GM04503 (cell line): ENCODE data around the gene CRTAC1.
A peak's percentile ranks its signal among the peaks of the same experiment; 100 is the strongest.
"Not testable (repeated sequence)": the region's sequence is repeated elsewhere in the genome, so short reads cannot be mapped to it uniquely, and the experiment has no call there.

ENCODE experiments used
- DNase-seq: peaks from one replicate; pipeline ENCODE4 v3.0.0-alpha.2; 2012; ENCODE audit warnings: low read depth

Gene CRTAC1

DNA sequence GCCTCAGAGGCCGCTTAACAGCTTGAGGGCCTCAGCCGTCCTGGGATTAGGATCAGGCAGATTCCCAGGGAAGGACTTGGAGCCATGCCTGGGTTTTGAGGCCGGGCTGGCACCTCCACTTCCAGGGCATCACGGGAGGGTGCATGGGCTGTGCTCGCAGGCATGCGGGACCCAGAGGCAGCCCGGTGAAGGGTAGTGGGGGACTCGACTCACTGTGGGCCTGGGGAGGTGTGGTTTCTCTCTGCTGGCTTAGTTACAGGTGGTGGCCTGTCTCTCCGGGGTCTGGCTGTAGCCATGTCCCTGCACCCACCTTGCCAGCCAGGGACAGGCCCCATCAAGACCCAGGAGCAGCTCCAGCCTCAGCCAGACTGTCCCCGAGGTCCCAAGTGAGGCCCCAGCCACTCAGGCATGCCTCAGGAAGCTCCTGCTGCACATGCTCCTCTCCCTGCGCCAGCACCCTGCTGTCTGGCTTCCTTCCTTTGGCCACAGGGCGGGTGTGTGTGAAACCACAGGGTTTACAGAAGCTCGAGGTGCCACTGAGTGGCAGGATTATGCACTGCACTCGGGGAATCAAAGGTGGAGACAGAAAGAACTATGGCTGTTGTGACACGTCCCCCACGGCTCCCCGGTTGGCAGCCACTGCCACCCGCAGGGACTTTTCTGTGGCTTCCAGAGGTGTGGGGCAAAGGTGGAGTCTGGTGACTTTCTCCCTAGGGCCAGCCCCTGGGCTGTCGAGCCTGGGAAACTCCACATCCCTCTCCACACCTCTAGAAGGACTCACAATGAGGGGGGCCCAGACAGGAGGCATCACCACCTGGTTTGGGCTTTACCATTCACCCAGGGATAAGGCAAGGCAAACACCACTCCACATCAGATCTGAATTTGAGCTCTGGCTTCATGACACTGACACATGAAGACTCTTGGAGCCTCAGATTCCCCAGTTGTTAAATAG is 161.1 kb downstream of the CRTAC1 start:
- DNase-seq: peak; percentile 51

DNA sequence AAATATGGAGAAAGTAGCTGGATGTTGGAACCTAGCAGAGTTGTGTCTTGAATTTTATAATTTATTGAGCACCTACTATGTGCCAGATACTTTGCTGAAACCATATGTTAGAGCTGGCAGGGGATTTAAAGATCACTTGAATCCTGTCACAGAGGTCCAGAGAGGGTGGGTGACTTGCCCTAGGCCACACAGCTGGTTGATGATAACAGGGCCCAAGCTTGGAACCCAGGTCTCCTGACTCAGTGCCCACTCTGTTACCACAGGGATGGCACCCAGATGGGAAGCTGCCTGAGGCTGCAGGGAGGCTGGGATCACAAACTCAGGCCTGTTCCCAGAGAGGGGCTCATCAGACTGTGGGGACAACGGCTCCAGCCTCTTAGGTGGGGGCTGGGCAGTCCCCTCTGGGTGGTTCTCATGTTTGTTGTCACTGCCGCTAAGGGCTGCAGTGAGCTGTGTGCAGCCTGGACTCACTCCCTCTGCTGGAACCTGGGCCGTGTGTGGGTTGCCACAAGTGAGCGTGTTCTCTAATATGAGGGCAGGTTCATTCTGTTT is 162.2 kb downstream of the CRTAC1 start:
- no peak for DNase-seq

DNA sequence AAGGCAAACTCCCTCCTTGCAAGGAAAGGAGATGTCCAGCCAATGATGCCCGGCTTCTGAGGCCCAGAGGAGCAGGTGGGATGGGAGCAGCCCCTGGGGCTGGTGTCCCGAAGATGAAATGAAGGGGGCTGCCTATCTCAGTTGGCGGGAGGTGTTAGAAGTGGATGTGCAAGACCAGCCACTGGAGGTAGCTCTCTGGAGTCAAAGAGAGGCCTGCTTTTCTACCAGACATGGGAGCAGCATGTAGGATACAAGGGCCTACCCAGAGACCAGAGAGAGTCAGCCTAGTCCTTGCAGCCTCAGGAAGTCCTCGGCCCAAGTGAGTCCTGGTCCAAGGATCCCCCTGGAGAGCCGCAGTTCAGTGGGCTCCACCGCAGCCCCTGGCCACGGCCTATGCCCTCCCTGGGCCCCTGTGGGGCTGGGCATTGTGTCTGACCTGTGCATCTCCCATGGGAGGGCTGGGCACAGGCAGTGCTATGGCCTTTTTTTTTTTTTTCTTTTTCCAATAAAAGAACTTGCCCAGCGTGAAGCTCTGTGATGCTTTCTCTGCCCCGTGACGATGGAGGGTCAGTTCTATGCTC is 163.1 kb downstream of the CRTAC1 start:
- no peak for DNase-seq

DNA sequence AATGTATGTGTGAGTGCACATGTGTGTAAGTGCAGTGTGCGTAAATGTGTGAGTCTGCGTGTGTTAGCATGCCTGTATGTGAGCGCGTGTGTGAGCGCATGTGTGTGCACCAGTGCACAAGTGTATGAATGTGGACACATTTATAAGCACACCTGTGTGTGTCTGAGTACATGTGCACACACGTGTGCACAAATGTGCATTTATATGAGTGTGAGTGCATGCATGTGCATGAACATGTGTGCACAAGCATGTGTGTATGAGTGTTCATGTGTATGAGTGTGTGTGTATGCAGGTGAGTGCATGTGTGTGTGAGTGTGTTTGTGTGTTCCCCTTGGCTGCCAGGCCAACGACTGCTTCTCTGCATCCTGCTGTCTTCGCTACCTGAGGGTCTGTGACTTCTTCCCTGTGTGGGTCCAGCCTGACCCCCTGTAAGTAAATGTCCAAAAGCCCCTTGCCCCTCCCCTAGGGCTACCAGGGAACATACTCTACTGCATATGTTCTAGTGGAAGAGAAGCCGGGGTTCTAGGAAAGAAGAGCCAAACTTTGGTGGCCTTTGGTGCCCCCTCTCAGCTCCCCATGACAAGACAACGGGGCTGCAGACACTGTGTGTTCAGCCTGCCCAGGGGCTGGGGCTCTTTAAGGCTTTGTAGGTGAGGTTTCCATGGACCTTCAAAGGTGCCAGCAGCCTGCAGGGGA is 163.7 kb downstream of the CRTAC1 start:
- no peak for DNase-seq

DNA sequence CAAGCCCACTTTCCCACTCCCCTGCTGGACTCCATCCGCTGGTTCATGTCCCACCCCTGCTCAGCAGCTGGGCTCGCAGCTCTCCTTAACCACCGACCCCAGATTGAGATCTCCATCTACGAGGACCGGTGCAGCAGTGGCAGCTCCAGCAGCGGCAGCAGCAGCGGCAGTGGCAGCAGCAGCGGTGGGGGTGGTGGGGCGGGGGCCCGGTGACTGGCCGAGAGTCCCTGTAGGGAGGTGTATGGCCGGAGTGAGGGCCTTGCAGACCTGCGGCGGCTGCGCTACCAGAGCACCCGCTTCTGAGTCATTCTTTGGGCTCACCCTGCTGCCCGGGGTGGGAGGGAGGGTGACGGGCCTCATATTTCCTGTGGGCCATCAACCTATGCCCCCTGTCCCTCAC is 164.9 kb downstream of the CRTAC1 start:
- DNase-seq: no peak

DNA sequence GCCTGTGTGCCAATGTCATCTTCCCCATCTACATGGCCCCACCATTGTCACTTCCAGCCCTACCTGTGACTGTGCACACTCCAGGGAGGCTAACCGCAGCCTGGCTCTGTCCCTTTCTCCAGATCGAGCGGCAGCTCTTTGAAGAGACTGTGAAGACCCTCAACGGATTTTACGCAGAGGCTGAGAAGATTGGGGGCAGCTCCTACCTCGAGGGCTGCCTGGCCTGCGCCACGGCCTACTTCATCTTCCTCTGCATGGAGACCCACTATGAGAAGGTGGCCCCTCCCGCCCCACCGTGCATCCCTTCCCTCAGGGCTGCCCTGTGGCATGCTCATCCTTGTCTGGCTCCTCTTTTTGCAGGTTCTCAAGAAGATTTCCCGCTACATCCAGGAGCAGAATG is 166.6 kb downstream of the CRTAC1 start:
- no peak for DNase-seq

DNA sequence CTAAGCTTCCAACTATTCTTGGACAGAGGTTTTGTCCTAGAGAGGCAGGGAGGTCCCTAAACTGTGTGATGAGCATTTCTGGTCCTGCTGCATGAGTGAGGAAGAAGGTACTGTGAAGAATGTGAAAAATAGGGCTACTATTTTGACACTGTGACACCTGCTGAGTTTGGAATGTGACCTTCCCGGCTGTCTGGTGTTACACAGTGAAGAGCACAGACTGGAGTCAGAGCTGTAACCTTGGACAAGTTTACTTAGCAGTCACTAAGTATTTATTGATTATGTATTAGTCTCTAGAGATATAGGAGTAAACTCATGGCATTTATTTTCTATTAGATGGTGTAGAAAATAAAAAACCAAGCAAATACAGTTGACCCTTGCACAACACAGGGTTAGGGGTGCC is 168.5 kb downstream of the CRTAC1 start:
- DNase-seq: no peak

DNA sequence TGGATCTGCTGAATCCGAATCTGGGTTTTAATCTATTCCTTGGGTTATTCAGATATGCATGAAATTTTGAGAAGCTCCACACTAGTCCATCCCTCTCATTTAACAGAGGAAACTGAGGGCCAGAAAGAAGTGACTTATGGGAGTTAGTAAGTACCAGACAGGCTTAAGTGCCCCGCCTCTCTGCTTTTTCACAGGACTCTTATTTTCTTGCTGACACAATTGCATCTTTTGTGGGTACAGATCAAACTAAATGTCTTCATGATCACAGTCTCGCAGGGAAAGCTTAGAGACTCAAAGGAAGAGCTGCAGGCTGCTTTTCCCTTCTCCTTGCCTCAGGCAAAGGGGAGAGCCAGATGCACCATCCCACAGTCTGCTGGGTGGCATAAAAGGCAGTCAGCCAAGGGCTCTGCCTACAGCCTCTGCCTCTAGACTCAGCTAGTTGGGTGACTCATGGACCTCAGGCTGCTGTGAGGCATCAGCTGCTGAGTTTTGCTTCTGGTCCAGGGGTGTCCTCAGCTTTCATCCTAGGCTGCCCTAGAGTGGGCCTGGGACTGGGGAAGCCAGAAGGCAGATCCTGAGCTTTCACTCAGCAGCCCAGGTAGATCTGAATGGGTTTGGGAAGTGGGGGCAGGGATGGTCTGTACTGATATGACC is 169.2 kb downstream of the CRTAC1 start:
- peak; percentile 27 for DNase-seq

DNA sequence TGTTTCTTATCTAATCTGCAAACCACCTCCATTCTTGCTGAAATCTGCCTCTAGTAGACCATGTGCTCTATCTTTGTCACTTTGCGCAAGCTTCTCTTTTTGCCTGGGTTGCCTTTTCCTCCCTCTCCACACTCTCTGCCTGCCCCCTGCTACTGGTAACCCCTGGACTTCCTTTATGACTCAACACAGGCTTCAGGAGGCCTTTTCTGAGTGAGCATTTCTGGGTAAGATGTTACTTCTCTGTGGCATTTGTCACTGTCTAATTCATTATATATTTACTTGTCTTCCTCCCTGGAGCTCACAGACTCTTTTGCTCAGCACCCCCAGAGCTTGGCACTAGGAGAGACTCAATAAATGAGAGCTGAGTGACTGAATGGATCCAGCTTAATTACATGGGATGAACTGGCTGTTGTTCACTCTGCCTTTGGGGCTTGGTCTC is 172.4 kb downstream of the CRTAC1 start:
- no peak for DNase-seq

DNA sequence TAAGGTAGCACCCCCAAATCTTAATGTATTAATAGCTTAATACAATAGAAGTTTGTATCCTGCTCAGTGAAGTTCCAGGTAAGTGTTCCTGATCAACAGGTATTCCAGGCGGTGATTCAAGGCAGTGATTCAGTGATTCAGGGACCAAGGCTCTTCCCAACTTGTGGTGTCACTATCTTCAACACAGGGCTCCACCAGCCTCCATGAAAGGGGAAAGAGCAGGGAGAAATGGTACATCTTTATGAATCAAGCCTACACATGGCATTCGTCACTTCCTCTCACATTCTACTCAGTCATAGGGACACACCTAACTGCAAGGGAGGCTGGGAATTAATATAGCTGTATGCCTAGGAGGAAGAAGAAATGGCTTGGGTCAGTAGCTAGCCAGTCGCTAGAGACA is 175.7 kb downstream of the CRTAC1 start:
- no peak for DNase-seq

DNA sequence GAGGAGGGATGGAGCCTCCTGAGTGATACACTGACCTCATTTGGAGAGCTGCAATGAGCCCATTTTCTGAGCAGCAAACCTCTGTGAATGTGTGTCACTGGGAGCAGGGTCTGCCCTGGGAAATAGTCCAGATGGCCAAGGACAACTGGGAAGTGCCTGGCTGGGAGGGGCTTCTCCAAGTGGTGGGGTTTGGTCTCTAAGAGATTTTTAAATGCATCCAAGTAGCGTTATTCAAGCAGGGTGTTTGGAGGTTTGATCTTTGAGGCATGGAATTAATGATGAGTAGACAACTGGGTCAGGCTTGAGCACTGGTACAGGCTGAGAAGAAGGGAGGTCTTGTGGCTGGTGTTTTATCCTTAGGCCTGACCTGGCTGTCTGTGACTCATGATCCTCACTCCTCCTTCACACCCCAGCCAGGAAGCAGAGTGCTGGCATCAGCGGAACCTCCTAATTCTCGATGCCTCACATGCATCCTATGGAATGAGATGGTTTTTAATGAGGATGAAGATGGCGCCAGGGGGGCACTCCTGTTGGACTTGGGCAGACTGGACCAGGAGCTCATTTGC is 177.5 kb downstream of the CRTAC1 start:
- DNase-seq: no peak

DNA sequence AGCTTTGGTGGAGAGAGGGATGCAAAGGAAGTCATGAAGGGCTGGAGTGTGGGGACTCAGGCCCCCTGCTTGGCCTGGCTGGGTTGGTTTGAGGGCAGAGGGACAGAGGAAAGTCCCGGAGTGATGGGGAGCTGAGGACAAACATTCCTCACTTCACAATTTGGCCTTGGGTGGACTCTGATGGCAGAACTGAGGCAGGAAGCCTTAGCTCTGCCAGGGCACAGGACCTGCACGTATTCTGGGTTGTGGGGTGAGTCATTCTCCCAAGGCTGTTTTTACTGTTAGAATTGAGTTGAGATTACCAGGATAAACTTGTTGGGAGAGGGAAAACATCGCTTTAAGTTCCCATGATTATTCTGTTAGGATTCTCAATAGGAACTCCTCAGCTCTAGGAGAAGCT is 178.1 kb downstream of the CRTAC1 start:
- no peak for DNase-seq

DNA sequence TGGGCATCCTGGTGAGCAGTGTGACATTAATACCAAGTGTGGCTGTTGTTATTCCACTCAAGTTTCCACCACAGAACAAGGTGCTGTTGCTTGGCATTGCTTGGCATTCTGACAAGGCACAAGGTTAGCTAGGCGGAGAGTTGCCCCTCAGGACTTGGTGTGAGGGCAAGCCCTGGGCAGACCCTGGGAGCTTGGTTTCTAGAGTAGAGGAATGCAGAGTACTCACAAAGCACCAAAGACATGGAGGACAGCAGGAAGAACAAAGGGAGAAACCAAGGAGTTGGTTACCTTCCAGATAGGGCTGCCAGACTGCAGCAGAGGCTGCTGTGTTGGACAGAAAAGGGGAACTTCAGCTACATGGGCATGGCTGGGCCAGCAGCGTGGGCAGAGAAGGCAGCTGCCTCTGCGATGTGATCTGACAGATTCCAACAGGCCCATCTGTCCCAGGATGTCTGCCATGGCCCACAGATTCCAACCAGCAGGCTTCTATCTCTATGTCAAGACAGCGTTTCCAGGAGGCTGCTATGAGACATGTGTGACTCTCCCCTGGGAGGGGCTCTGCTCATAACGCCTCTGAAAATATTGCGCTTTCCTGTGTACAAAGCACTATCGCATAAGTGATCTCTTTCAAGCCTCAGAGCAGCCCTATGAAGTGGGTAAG is 178.9 kb downstream of the CRTAC1 start:
- no peak for DNase-seq

DNA sequence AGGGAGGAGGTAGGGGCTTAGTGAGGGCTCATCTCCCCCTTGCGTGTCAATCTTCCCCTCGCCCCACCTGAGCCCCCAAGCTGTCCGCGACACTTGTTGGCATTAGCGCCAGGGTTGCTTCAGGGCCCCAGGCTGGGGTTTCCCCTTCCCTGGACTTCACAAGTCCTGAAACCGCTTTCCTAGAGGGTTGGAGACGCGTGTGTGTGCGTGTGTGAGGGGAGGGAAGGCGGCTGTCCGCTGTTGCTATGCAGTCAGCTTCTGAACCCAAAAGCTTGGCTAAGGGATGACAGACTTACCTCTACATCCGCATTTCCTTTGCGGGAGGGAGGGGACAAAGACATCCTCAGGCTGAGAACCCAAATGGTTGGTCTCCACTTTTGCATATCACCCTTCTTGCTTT is 180.0 kb downstream of the CRTAC1 start:
- DNase-seq: no peak

DNA sequence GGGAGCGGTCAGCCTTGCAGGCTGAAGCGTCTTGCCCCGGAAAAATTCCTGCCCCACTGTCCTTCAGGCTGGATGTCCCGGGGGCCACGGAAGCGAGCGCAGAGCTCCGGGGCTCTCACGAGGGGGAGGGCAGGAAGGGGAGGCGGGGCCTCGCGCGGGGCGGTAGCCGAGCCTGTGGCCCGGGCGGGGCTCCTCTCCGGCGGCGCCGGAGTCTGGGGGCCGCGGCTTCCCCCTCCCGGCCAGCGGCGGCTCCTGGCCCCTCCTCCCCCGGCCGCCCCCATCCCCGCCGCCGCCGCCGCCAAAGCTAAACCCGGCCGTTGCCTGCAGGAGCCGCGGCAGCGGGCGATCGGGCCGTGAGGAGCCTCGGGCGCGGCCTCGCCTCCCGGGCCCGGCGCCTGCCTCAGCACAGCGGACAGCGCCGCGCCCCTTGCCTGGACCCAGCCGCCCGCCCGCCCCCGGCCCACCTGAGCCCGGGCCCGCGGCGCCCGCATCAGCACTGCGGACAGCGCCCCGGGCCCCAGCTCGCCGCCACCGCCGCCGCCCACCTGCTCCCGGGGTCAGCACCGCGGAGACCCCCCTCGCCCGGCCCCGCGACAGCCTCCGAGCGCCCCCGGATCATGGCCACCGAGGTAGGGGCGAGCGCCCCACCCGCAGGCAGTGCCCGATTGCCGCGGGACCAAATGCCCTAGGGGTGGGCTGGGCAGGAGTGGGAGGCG is 180.6 kb downstream of the CRTAC1 start, which contains the start of gene GOLGA7B:
TSS of gene GOLGA7B (plus strand) at position 157 of the 716 bp plus-strand sequence. CDS start at position 618, 461 bp downstream.
- no peak for DNase-seq

DNA sequence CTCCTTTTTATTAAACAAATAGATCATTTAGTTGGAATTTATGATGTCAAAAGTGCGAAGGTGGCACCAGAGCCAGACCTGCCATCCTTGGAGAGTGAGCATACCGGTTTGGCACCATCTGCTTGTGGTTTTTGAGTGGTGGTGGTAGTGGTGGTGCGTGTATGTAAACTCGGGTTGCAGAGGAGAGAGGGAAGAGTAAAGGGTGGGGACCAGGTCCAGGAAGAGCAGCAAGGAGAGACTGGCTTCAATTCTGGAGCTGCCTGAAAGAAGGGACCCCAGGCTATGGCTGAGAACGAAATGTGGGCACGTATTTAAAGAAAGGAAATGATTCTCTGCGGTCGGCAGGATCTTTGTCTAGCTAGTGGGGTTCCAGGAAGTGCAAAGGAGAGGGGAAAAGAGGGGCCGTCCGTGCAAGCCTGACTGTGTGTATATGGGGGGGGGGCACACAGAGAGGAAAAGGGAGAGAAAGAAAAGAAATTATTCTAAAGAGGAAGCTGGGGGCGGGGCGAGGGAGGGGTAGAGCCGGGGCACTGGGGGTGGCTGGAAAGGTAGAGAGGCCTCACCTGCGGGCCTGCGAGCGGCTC is 181.2 kb downstream of the CRTAC1 start:
- no peak for DNase-seq

DNA sequence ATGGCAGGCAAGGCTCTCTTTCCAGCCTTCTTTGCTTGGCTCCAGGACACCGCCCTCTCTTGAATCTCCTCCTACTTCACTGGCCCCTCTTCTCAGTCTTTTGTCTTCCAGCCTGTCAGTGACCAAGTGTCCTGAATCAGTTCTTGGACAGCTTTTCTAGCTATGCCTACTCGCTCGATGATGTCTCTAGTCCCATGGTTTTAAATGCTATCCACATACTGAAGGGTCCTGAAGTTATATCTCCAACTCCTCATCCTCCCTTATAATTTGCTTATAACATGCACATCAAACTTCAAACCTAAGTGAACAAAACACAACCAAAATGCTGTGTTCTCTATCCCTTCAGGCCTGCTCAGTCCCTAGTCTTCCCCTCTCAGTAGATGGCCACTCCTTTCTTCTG is 185.7 kb downstream of the CRTAC1 start:
- no peak for DNase-seq

DNA sequence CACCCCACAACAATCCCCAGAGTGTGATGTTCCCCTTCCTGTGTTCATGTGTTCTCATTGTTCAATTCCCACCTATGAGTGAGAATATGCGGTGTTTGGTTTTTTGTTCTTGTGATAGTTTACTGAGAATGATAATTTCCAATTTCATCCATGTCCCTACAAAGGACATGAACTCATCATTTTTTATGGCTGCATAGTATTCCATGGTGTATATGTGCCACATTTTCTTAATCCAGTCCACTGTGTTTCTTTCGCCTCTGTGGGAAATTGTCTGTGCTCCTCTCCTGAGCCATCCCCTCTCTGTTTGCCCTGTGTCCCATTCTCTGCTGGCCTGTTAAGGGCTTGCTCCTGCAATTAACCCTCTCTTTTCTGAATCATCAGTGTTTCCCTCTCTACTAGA is 186.4 kb downstream of the CRTAC1 start:
- not testable (repeated sequence) for DNase-seq

DNA sequence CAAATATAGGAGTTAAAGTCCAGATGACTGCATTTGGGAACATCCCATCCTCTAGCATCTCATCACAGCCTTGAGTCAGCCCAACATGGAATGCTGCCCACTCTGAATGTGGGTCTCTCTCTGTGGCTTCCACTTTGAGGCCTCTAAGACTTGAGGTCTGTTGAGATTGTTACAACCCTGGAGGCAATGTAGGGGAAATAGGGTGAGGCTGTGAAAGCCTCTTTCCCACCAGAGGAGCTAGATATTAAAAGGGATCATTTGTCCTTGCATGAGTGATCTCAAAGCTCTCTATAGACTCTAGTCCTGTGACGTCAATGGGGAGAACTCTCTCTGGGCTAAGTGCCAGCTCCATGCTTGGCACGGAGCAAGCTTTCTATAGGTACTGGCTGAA is 187.1 kb downstream of the CRTAC1 start:
- DNase-seq: no peak

DNA sequence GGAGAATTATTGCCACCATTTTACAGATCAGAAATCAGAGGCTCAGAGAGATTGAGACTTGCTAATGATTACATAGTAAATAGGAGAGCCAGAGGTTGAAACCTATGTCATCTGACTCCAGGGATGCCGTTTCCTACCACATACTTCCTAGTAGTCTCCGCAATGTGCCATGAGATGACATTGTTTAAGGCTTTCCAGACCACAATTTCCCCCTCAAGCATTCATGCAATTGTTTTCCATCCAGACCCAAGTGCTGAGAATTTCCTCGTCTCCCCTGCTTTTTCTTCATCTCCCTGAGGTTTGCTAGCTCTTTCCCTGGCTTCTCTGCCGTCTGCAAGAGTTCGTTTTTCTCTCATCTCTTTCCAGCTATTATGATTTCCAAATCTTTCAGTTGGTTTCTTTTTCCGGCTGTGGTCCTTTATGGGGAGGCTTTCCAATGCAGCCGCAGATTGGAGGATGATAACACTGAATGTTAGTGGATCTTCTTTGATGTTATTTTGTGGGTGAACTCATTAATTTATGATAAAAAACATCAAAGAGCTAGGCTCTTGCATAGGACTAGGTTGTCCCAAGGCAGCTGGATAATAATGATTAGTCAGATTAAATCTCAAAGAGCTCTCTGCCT is 187.7 kb downstream of the CRTAC1 start:
- DNase-seq: no peak
